Neuronal stem cell (in vitro differentiated cells): ENCODE results near the gene RNF220.

Source experiments
- DNase-seq: peaks from one replicate; pipeline ENCODE4 v3.0.0-alpha.2; 2013; ENCODE audit warnings: low spot score
- H2AFZ ChIP-seq: one replicate; pipeline ENCODE4 v1.6.1; 2013; ENCODE audit warnings: mild to moderate bottlenecking, low read length, inconsistent platforms
- H2AK5ac ChIP-seq: 2 replicates; pipeline ENCODE4 v1.6.1; 2013; ENCODE audit warnings: low read depth, mild to moderate bottlenecking, inconsistent platforms, low read length, moderate library complexity, mixed read lengths
- H2BK120ac ChIP-seq: 2 replicates; pipeline ENCODE4 v1.6.1; 2013; ENCODE audit warnings: low read depth, mild to moderate bottlenecking, inconsistent platforms, low read length, moderate library complexity, mixed read lengths
- H2BK12ac ChIP-seq: one replicate; pipeline ENCODE4 v1.6.1; 2013; ENCODE audit warnings: low read length, inconsistent platforms
- H2BK15ac ChIP-seq: 2 replicates; pipeline ENCODE4 v1.6.1; 2013; ENCODE audit warnings: mild to moderate bottlenecking, low read length, inconsistent platforms, mixed read lengths
- H2BK5ac ChIP-seq: one replicate; pipeline ENCODE4 v1.6.1; 2013; ENCODE audit warnings: inconsistent platforms, mild to moderate bottlenecking, low read length, moderate library complexity
- H3K14ac ChIP-seq: one replicate; pipeline ENCODE4 v1.6.1; 2013; ENCODE audit warnings: low read length, inconsistent platforms
- H3K18ac ChIP-seq: 2 replicates; pipeline ENCODE4 v1.6.1; 2013; ENCODE audit warnings: low read length, inconsistent platforms
- H3K23ac ChIP-seq: 2 replicates; pipeline ENCODE4 v1.6.1; 2013; ENCODE audit warnings: low read depth, mild to moderate bottlenecking, mixed read lengths, low read length, inconsistent platforms; ENCODE audit not compliant: poor library complexity
- H3K27ac ChIP-seq: replicated peaks from 3 replicates; pipeline ENCODE4 v1.5.1; 2013; ENCODE audit warnings: low read length, inconsistent platforms
- H3K27me3 ChIP-seq, 3 experiments: 2 replicates each; pipeline ENCODE4 v1.6.1; 2013; ENCODE audit warnings: low read length in 3 of 3, mild to moderate bottlenecking in 2 of 3, inconsistent platforms in 1 of 3, low read depth in 1 of 3, mixed read lengths in 1 of 3, moderate library complexity in 1 of 3; ENCODE audit not compliant: control insufficient read depth in 3 of 3, insufficient read depth in 3 of 3
- H3K36me3 ChIP-seq, 2 donors: replicated peaks in 1 of 2; 2 replicates each; pipeline ENCODE4 v1.6.1; 2013; ENCODE audit warnings: low read length in 2 of 2; ENCODE audit not compliant: control insufficient read depth in 2 of 2, insufficient read depth in 2 of 2
- H3K4ac ChIP-seq: 2 replicates; pipeline ENCODE4 v1.6.1; 2013; ENCODE audit warnings: inconsistent platforms, mild to moderate bottlenecking, low read length, moderate library complexity
- H3K4me1 ChIP-seq, 2 donors: 1 replicate in 1 of 2; 2 replicates in 1 of 2; pipeline ENCODE4 v1.6.1; 2013; ENCODE audit warnings: low read length in 2 of 2, low read depth in 1 of 2; ENCODE audit not compliant: control insufficient read depth in 2 of 2, insufficient read depth in 1 of 2
- H3K4me2 ChIP-seq: one replicate; pipeline ENCODE4 v1.6.1; 2013; ENCODE audit warnings: mild to moderate bottlenecking, low read length, inconsistent platforms; ENCODE audit not compliant: insufficient read depth, poor library complexity, severe bottlenecking
- H3K4me3 ChIP-seq, 2 donors: 2 replicates each; pipeline ENCODE4 v1.5.1; 2013; ENCODE audit warnings: low read length in 2 of 2, mild to moderate bottlenecking in 2 of 2, inconsistent platforms in 1 of 2, moderate library complexity in 1 of 2
- H3K79me1 ChIP-seq: one replicate; pipeline ENCODE4 v1.6.1; 2013; ENCODE audit warnings: low read depth, mild to moderate bottlenecking, inconsistent platforms, low read length, moderate library complexity
- H3K9ac ChIP-seq: one replicate; pipeline ENCODE4 v1.6.1; 2013; ENCODE audit warnings: mild to moderate bottlenecking, low read depth, low read length, inconsistent platforms; ENCODE audit not compliant: poor library complexity
- H3K9me3 ChIP-seq, 2 donors: replicated peaks in 1 of 2; 2 replicates each; pipeline versions ENCODE3 to v1.6.1; 2013; ENCODE audit warnings: low read length in 2 of 2, mild to moderate bottlenecking in 2 of 2, inconsistent platforms in 1 of 2, low read depth in 1 of 2, mixed read lengths in 1 of 2, moderate library complexity in 1 of 2; ENCODE audit not compliant: control insufficient read depth in 2 of 2, insufficient read depth in 1 of 2
- H4K8ac ChIP-seq: one replicate; pipeline ENCODE4 v1.6.1; 2013; ENCODE audit warnings: low read depth, mild to moderate bottlenecking, inconsistent platforms, low read length, moderate library complexity
- H4K91ac ChIP-seq: one replicate; pipeline ENCODE4 v1.6.1; 2013; ENCODE audit warnings: low read length, low read depth, mild to moderate bottlenecking, inconsistent platforms; ENCODE audit not compliant: poor library complexity
- WGBS, 2 donors: extraction: QIAGEN DNeasy Blood & Tissue Kit; methylation state at CpG; one replicate each; pipeline ENCODE4 v1.1.7; 2013; ENCODE audit warnings: missing lambda C conversion rate in 2 of 2, mixed read lengths in 1 of 2; ENCODE audit not compliant: insufficient read length in 2 of 2, insufficient replicate concordance in 1 of 2; ENCODE audit errors: extremely low coverage in 2 of 2; 5-methylcytosine and 5-hydroxymethylcytosine counted together

Gene RNF220

DNA sequence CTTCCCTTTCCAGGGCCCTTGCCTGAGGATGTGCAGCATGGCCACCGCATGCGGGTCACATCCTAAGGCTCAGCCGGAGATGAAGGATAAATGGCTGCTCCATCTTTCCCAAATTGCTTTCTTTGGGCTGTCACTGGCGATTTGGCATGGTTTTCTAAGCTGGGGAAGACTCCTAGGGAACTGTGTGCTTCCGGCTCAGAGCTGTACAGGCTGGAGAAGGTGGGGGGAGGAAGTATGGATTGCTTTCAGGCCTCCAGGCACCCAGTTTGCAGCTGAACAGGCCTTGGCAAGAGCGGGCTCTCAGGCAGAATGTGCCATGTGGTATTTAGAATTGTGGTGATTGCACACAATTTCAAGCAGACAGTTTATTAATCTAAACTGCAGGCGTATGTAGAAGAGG lies 220.3 kb downstream of the RNF220 start:
- Histone ChIP-seq H4K91ac (no peak overlapping the region), H2BK120ac (no peak overlapping the region), H3K14ac (no peak overlapping the region)

GRCh38 chr1:44628962-44629756 lies 224.1 kb downstream of the RNF220 start:
- no peak overlapping the region for H2BK5ac ChIP-seq
- DNase-seq, result no peak
- H3K4me2 ChIP-seq, result no peak overlapping the region
- no peak overlapping the region for H2BK12ac ChIP-seq
- no peak overlapping the region for H4K91ac ChIP-seq
- WGBS, 2 donors, result no CpG with 5 or more reads among the region's 5 CpGs
- H3K27ac ChIP-seq, result no peak overlapping the region
- no peak overlapping the region for H2AK5ac ChIP-seq
- no peak overlapping the region for H3K9ac ChIP-seq
- H3K14ac ChIP-seq, result no peak overlapping the region
- peaks cover 7 to 74% of the 10 kb centered on the region in 2 donors for H3K36me3 ChIP-seq
- no peak overlapping the region for H4K8ac ChIP-seq
- H3K27me3 ChIP-seq, result no peaks in the 10 kb centered on the region
- no peaks in the 10 kb centered on the region for H3K79me1 ChIP-seq
- peaks cover 16% of the 10 kb centered on the region in 2 donors for H3K4me1 ChIP-seq
- no peak overlapping the region for H2BK15ac ChIP-seq
- no peak overlapping the region for H3K23ac ChIP-seq
- H2BK120ac ChIP-seq, result no peak overlapping the region
- H3K18ac ChIP-seq, result no peak overlapping the region
- H3K4ac ChIP-seq, result no peak overlapping the region
- H3K9me3 ChIP-seq, result no peaks in the 10 kb centered on the region
- no peak overlapping the region for H3K4me3 ChIP-seq
- no peak overlapping the region for H2AFZ ChIP-seq

More for the DNA sequence above, 220.3 kb downstream of the RNF220 start:
- H3K4me2 ChIP-seq, result no peak overlapping the region
- H2BK5ac ChIP-seq, result no peak overlapping the region
- H2BK12ac ChIP-seq, result no peak overlapping the region
- H4K8ac ChIP-seq, result no peak overlapping the region
- no peak overlapping the region for H3K9ac ChIP-seq
- no peak overlapping the region for H3K4ac ChIP-seq
- no peak overlapping the region for H3K27ac ChIP-seq
- H2AK5ac ChIP-seq, result no peak overlapping the region
- H3K36me3 ChIP-seq, result peaks cover 0 to 65% of the 10 kb centered on the region in 2 donors
- WGBS, 2 donors, result no CpG with 5 or more reads among the region's 7 CpGs
- H3K9me3 ChIP-seq, result no peaks in the 10 kb centered on the region
- peaks cover 0 to 5% of the 10 kb centered on the region in 2 donors for H3K4me1 ChIP-seq
- H3K18ac ChIP-seq, result no peak overlapping the region
- no peaks in the 10 kb centered on the region for H3K27me3 ChIP-seq
- no peak for DNase-seq
- no peak overlapping the region for H3K4me3 ChIP-seq
- H2BK15ac ChIP-seq, result no peak overlapping the region
- H3K23ac ChIP-seq, result no peak overlapping the region
- H2AFZ ChIP-seq, result no peak overlapping the region
- no peaks in the 10 kb centered on the region for H3K79me1 ChIP-seq

DNA sequence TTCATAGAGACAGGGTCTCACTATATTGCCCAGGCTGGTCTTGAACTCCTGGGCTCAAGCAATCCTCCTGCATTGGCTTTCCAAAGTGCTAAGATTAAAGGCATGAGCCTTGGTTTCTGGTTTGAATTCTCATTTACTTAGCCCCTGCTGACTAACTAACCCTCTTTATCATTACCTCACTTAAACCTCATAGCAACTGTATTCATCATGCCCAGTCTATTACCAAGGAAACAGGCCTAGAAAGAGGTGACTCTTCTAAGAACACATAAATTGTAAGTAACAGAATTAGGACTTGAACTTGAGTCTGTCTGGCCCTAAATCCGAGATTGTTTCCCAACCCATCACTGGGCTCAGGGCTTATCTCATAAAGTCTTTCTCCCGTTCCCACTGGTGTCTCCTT lies 225.1 kb downstream of the RNF220 start:
- H3K23ac ChIP-seq, result no peak overlapping the region
- no peak overlapping the region for H3K4me2 ChIP-seq
- no peaks in the 10 kb centered on the region for H3K79me1 ChIP-seq
- WGBS, 2 donors, result no CpG with 5 or more reads among the region's 2 CpGs
- no peak overlapping the region for H3K4me3 ChIP-seq
- no peak overlapping the region for H2AFZ ChIP-seq
- H4K91ac ChIP-seq, result no peak overlapping the region
- no peak overlapping the region for H3K18ac ChIP-seq
- H4K8ac ChIP-seq, result no peak overlapping the region
- no peak overlapping the region for H3K4ac ChIP-seq
- no peaks in the 10 kb centered on the region for H3K9me3 ChIP-seq
- H3K14ac ChIP-seq, result no peak overlapping the region
- no peak overlapping the region for H2BK12ac ChIP-seq
- H3K9ac ChIP-seq, result no peak overlapping the region
- H2BK15ac ChIP-seq, result no peak overlapping the region
- no peak overlapping the region for H2BK5ac ChIP-seq
- peaks cover 9 to 80% of the 10 kb centered on the region in 2 donors for H3K36me3 ChIP-seq
- H3K27ac ChIP-seq, result no peak overlapping the region
- H3K27me3 ChIP-seq, result no peaks in the 10 kb centered on the region
- H3K4me1 ChIP-seq, result peaks cover 16% of the 10 kb centered on the region in 2 donors
- H2BK120ac ChIP-seq, result no peak overlapping the region
- no peak for DNase-seq
- H2AK5ac ChIP-seq, result no peak overlapping the region

DNA sequence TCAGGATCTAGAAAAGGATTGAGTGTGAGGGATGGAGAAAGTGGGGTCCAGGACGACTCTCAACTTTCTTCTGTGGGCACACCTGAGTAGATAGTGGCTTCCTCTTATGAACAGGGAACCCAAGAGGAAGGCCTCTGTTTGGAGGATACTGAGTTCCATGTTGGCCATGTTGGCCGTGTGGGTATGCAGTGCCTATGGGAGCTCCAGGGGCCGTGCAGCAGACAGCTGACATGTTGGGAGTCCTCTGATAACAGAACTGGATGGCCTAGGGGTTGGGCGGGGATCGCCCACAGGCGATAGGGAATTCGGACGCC lies 226.2 kb downstream of the RNF220 start:
- no peak overlapping the region for H2BK12ac ChIP-seq
- H3K18ac ChIP-seq, result peak overlapping the region; percentile 97
- H3K4me3 ChIP-seq, result peak overlapping the region; percentile 57 to 90
- H3K4ac ChIP-seq, result no peak overlapping the region
- no peak for DNase-seq
- peak overlapping the region; percentile 96 for H2AFZ ChIP-seq
- no peaks in the 10 kb centered on the region for H3K79me1 ChIP-seq
- peak overlapping the region; percentile 83 for H4K8ac ChIP-seq
- H3K9me3 ChIP-seq, result no peaks in the 10 kb centered on the region
- peak overlapping the region; percentile 94 for H3K23ac ChIP-seq
- H3K9ac ChIP-seq, result peak overlapping the region; percentile 90
- H3K27ac ChIP-seq, result peak overlapping the region; percentile 74
- H3K27me3 ChIP-seq, result no peaks in the 10 kb centered on the region
- no peak overlapping the region for H2BK120ac ChIP-seq
- peaks cover 16 to 17% of the 10 kb centered on the region in 2 donors for H3K4me1 ChIP-seq
- H3K4me2 ChIP-seq, result peak overlapping the region; percentile 80
- H2AK5ac ChIP-seq, result peak overlapping the region; percentile 66
- H4K91ac ChIP-seq, result peak overlapping the region; percentile 94
- peak overlapping the region; percentile 44 for H3K14ac ChIP-seq
- peak overlapping the region; percentile 49 for H2BK5ac ChIP-seq
- H2BK15ac ChIP-seq, result peak overlapping the region; percentile 64
- WGBS, 2 donors, result no CpG with 5 or more reads among the region's 8 CpGs
- peaks cover 21 to 81% of the 10 kb centered on the region in 2 donors for H3K36me3 ChIP-seq
